Neuronal stem cell (in vitro differentiated cells): ENCODE results near the gene XPC.

Experiments used
- DNase-seq: peaks from one replicate; pipeline ENCODE4 v3.0.0-alpha.2; 2013; ENCODE audit warnings: low spot score
- H2AFZ ChIP-seq: one replicate; pipeline ENCODE4 v1.6.1; 2013; ENCODE audit warnings: mild to moderate bottlenecking, low read length, inconsistent platforms
- H2AK5ac ChIP-seq: 2 replicates; pipeline ENCODE4 v1.6.1; 2013; ENCODE audit warnings: low read depth, mild to moderate bottlenecking, inconsistent platforms, low read length, moderate library complexity, mixed read lengths
- H2BK120ac ChIP-seq: 2 replicates; pipeline ENCODE4 v1.6.1; 2013; ENCODE audit warnings: low read depth, mild to moderate bottlenecking, inconsistent platforms, low read length, moderate library complexity, mixed read lengths
- H2BK12ac ChIP-seq: one replicate; pipeline ENCODE4 v1.6.1; 2013; ENCODE audit warnings: low read length, inconsistent platforms
- H2BK15ac ChIP-seq: 2 replicates; pipeline ENCODE4 v1.6.1; 2013; ENCODE audit warnings: mild to moderate bottlenecking, low read length, inconsistent platforms, mixed read lengths
- H2BK5ac ChIP-seq: one replicate; pipeline ENCODE4 v1.6.1; 2013; ENCODE audit warnings: inconsistent platforms, mild to moderate bottlenecking, low read length, moderate library complexity
- H3K14ac ChIP-seq: one replicate; pipeline ENCODE4 v1.6.1; 2013; ENCODE audit warnings: low read length, inconsistent platforms
- H3K18ac ChIP-seq: 2 replicates; pipeline ENCODE4 v1.6.1; 2013; ENCODE audit warnings: low read length, inconsistent platforms
- H3K23ac ChIP-seq: 2 replicates; pipeline ENCODE4 v1.6.1; 2013; ENCODE audit warnings: low read depth, mild to moderate bottlenecking, mixed read lengths, low read length, inconsistent platforms; ENCODE audit not compliant: poor library complexity
- H3K27ac ChIP-seq: replicated peaks from 3 replicates; pipeline ENCODE4 v1.5.1; 2013; ENCODE audit warnings: low read length, inconsistent platforms
- H3K27me3 ChIP-seq, 3 experiments: 2 replicates each; pipeline ENCODE4 v1.6.1; 2013; ENCODE audit warnings: low read length in 3 of 3, mild to moderate bottlenecking in 2 of 3, inconsistent platforms in 1 of 3, low read depth in 1 of 3, mixed read lengths in 1 of 3, moderate library complexity in 1 of 3; ENCODE audit not compliant: control insufficient read depth in 3 of 3, insufficient read depth in 3 of 3
- H3K36me3 ChIP-seq, 2 donors: replicated peaks in 1 of 2; 2 replicates each; pipeline ENCODE4 v1.6.1; 2013; ENCODE audit warnings: low read length in 2 of 2; ENCODE audit not compliant: control insufficient read depth in 2 of 2, insufficient read depth in 2 of 2
- H3K4ac ChIP-seq: 2 replicates; pipeline ENCODE4 v1.6.1; 2013; ENCODE audit warnings: inconsistent platforms, mild to moderate bottlenecking, low read length, moderate library complexity
- H3K4me1 ChIP-seq, 2 donors: 1 replicate in 1 of 2; 2 replicates in 1 of 2; pipeline ENCODE4 v1.6.1; 2013; ENCODE audit warnings: low read length in 2 of 2, low read depth in 1 of 2; ENCODE audit not compliant: control insufficient read depth in 2 of 2, insufficient read depth in 1 of 2
- H3K4me2 ChIP-seq: one replicate; pipeline ENCODE4 v1.6.1; 2013; ENCODE audit warnings: mild to moderate bottlenecking, low read length, inconsistent platforms; ENCODE audit not compliant: insufficient read depth, poor library complexity, severe bottlenecking
- H3K4me3 ChIP-seq, 2 donors: 2 replicates each; pipeline ENCODE4 v1.5.1; 2013; ENCODE audit warnings: low read length in 2 of 2, mild to moderate bottlenecking in 2 of 2, inconsistent platforms in 1 of 2, moderate library complexity in 1 of 2
- H3K79me1 ChIP-seq: one replicate; pipeline ENCODE4 v1.6.1; 2013; ENCODE audit warnings: low read depth, mild to moderate bottlenecking, inconsistent platforms, low read length, moderate library complexity
- H3K9ac ChIP-seq: one replicate; pipeline ENCODE4 v1.6.1; 2013; ENCODE audit warnings: mild to moderate bottlenecking, low read depth, low read length, inconsistent platforms; ENCODE audit not compliant: poor library complexity
- H3K9me3 ChIP-seq, 2 donors: replicated peaks in 1 of 2; 2 replicates each; pipeline versions ENCODE3 to v1.6.1; 2013; ENCODE audit warnings: low read length in 2 of 2, mild to moderate bottlenecking in 2 of 2, inconsistent platforms in 1 of 2, low read depth in 1 of 2, mixed read lengths in 1 of 2, moderate library complexity in 1 of 2; ENCODE audit not compliant: control insufficient read depth in 2 of 2, insufficient read depth in 1 of 2
- H4K8ac ChIP-seq: one replicate; pipeline ENCODE4 v1.6.1; 2013; ENCODE audit warnings: low read depth, mild to moderate bottlenecking, inconsistent platforms, low read length, moderate library complexity
- H4K91ac ChIP-seq: one replicate; pipeline ENCODE4 v1.6.1; 2013; ENCODE audit warnings: low read length, low read depth, mild to moderate bottlenecking, inconsistent platforms; ENCODE audit not compliant: poor library complexity
- WGBS, 2 donors: extraction: QIAGEN DNeasy Blood & Tissue Kit; methylation state at CpG; one replicate each; pipeline ENCODE4 v1.1.7; 2013; ENCODE audit warnings: missing lambda C conversion rate in 2 of 2, mixed read lengths in 1 of 2; ENCODE audit not compliant: insufficient read length in 2 of 2, insufficient replicate concordance in 1 of 2; ENCODE audit errors: extremely low coverage in 2 of 2; 5-methylcytosine and 5-hydroxymethylcytosine counted together

The XPC gene

GRCh38 chr3:14132120-14132519, 46.3 kb downstream of the XPC start:
- Histone ChIP-seq H3K9me3 (peaks cover 0 to 10% of the 10 kb centered on the region in 2 donors), H3K36me3 (peaks cover 50 to 99% of the 10 kb centered on the region in 2 donors)
- no peak for DNase-seq

DNA sequence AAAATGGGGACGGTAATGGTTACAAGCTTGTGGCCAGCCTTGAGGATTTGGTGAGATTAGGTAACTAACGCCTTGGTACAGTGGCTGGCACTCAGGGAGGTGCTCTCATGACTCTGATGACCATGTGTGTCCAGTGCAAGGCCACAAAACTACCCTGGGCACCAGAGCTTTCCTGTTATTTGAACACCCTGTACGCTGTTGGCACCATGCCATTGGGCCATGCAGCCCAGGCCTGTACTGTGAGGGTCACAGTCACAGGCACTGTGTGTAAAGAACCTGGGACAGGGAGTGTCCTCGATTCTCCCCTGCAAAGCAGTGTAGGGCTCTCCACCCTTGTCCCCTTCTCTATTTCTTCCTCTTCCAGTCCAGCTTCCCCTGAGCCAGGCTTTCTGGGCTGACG, 47.3 kb downstream of the XPC start:
- WGBS, 2 donors = no CpG with 5 or more reads among the region's 5 CpGs
- Histone ChIP-seq H2AK5ac (no peak overlapping the region), H3K23ac (no peak overlapping the region), H3K4ac (no peak overlapping the region), H4K8ac (no peak overlapping the region), H3K4me1 (peaks cover 1 to 4% of the 10 kb centered on the region in 2 donors), H2BK15ac (no peak overlapping the region), H3K9me3 (peaks cover 0 to 10% of the 10 kb centered on the region in 2 donors), H2AFZ (no peak overlapping the region), H2BK120ac (no peak overlapping the region), H3K79me1 (peaks cover 2% of the 10 kb centered on the region), H3K27ac (no peak overlapping the region), H3K36me3 (peaks cover 48 to 96% of the 10 kb centered on the region in 2 donors), H3K9ac (no peak overlapping the region), H4K91ac (no peak overlapping the region), H3K27me3 (no peaks in the 10 kb centered on the region), H3K4me2 (no peak overlapping the region), H3K14ac (no peak overlapping the region), H2BK5ac (no peak overlapping the region), H3K18ac (no peak overlapping the region), H3K4me3 (no peak overlapping the region), H2BK12ac (no peak overlapping the region)
- no peak for DNase-seq

More at GRCh38 chr3:14132120-14132519, 46.3 kb downstream of the XPC start:
- Histone ChIP-seq H2AFZ (no peak overlapping the region), H3K27ac (no peak overlapping the region), H3K4me2 (no peak overlapping the region), H3K4me1 (no peaks in the 10 kb centered on the region), H4K91ac (no peak overlapping the region), H2AK5ac (no peak overlapping the region), H3K27me3 (no peaks in the 10 kb centered on the region), H2BK5ac (no peak overlapping the region), H3K4ac (no peak overlapping the region), H3K14ac (no peak overlapping the region), H3K9ac (no peak overlapping the region), H4K8ac (no peak overlapping the region), H2BK15ac (no peak overlapping the region), H3K79me1 (peaks cover 2% of the 10 kb centered on the region), H3K18ac (no peak overlapping the region), H3K4me3 (peak overlapping the region in 1 of 2 donors; percentile 18), H2BK120ac (peak overlapping the region; percentile 51), H2BK12ac (no peak overlapping the region), H3K23ac (peak overlapping the region; percentile 66)
- no CpG with 5 or more reads among the region's 8 CpGs for WGBS, 2 donors

DNA sequence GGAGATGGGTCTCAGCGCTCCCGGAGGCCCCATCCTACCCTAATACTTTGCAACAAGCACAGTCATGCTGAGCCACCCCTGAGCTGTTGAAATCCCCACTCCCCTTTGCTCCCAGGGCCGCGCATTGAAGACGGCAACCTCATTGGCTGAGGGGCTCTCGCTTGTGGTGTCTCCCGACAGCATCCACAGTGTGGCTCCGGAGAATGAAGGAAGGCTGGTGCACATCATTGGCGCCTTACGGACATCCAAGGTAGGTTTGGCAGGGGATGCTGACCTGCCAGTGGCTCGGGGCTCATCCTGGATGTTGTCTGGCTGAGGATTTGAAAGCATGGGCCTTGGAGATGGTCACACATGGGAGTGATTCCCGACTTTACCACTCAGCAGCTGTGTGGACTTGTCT, 47.7 kb downstream of the XPC start:
- Histone ChIP-seq H2AK5ac (no peak overlapping the region), H2BK15ac (no peak overlapping the region), H2BK120ac (no peak overlapping the region), H3K27me3 (no peaks in the 10 kb centered on the region), H3K27ac (no peak overlapping the region), H3K79me1 (peaks cover 2% of the 10 kb centered on the region), H3K23ac (no peak overlapping the region), H3K14ac (no peak overlapping the region), H3K4me2 (no peak overlapping the region), H3K36me3 (peaks cover 47 to 92% of the 10 kb centered on the region in 2 donors), H4K8ac (no peak overlapping the region), H2AFZ (no peak overlapping the region), H3K4ac (no peak overlapping the region), H3K9ac (no peak overlapping the region), H2BK12ac (no peak overlapping the region), H3K18ac (no peak overlapping the region), H3K4me1 (peaks cover 5 to 7% of the 10 kb centered on the region in 2 donors), H3K4me3 (no peak overlapping the region), H4K91ac (no peak overlapping the region), H2BK5ac (no peak overlapping the region), H3K9me3 (peaks cover 0 to 10% of the 10 kb centered on the region in 2 donors)
- no peak for DNase-seq
- no CpG with 5 or more reads among the region's 12 CpGs for WGBS, 2 donors

GRCh38 chr3:14130230-14130629, 48.2 kb downstream of the XPC start:
- H3K27ac ChIP-seq = no peak overlapping the region
- H3K4me2 ChIP-seq = no peak overlapping the region
- H3K4ac ChIP-seq = no peak overlapping the region
- H2AFZ ChIP-seq = no peak overlapping the region
- H2BK15ac ChIP-seq = no peak overlapping the region
- H3K4me1 ChIP-seq = peaks cover 5 to 7% of the 10 kb centered on the region in 2 donors
- H3K27me3 ChIP-seq = no peaks in the 10 kb centered on the region
- no peak for DNase-seq
- H3K18ac ChIP-seq = no peak overlapping the region
- no peak overlapping the region for H4K91ac ChIP-seq
- no peak overlapping the region for H2AK5ac ChIP-seq
- H3K9ac ChIP-seq = no peak overlapping the region
- no peak overlapping the region for H3K14ac ChIP-seq
- no peak overlapping the region for H2BK12ac ChIP-seq
- no peak overlapping the region for H2BK120ac ChIP-seq
- peaks cover 46 to 87% of the 10 kb centered on the region in 2 donors for H3K36me3 ChIP-seq
- H3K4me3 ChIP-seq = no peak overlapping the region
- no peak overlapping the region for H4K8ac ChIP-seq
- no peak overlapping the region for H2BK5ac ChIP-seq
- WGBS, 2 donors = no CpG with 5 or more reads among the region's 4 CpGs
- peaks cover 2% of the 10 kb centered on the region for H3K79me1 ChIP-seq
- peaks cover 0 to 10% of the 10 kb centered on the region in 2 donors for H3K9me3 ChIP-seq
- H3K23ac ChIP-seq = no peak overlapping the region
